Measurements from ENCODE around the gene SMG6. TPM values are rescaled to one million over a fixed set of nuclear protein-coding genes. Genes with fewer than 3 reads are reported as not detected.

SMG6 gene
- total RNA-seq, 1 experiment from 2014 or later: 36.1 TPM

GRCh38 chr17:2336852-2337543, 33.4 kb upstream of the SMG6 start, which contains the start of gene SGSM2:
SGSM2 (plus strand) TSS chr17:2337501; CDS start chr17:2337689, 188 bp downstream.
- ChIA-PET CTCF (no interaction called here), POLR2A (ENCODE audit: low non-redundant PET) (interaction anchor here (1.0 kb wide), 1 partner anchor 11 kb away, joined by 3 read pairs; no protein-coding TSS in a partner anchor)
- no peaks in the 10 kb centered on the region for H3K9me3 ChIP-seq (ENCODE audit: low read depth, low read length, poor library complexity, severe bottlenecking)
- no TSS peak for BruUV-seq (replicated peaks)
- H3K4me3 ChIP-seq (ENCODE audit: low read depth, low read length, poor library complexity, severe bottlenecking): peak within 1 kb of the TSS; percentile 92
- DNase-seq (ENCODE audit: low spot score): peak; percentile 86
- no peaks in the 10 kb centered on the region for H3K27me3 ChIP-seq (replicated peaks; ENCODE audit: insufficient read depth, low read depth, low read length, poor library complexity)
- TF ChIP-seq EZH2 (IDR thresholded peaks at IDR 0.05; ENCODE audit: borderline replicate concordance, low read depth, low read length, poor library complexity, severe bottlenecking) (no peak), CTCF (conservative IDR thresholded peaks at IDR 0.05; ENCODE audit: low read depth, low read length) (no peak)
- peaks cover 34% of the 10 kb centered on the region for H3K36me3 ChIP-seq (ENCODE audit: insufficient read depth, low read length, poor library complexity, severe bottlenecking)
- H3K27ac ChIP-seq (ENCODE audit: low read depth, low read length, poor library complexity, severe bottlenecking): peak within 1 kb of the TSS; percentile 79
- H3K4me1 ChIP-seq (ENCODE audit: insufficient read depth, low read length, poor library complexity, severe bottlenecking): peaks cover 21% of the 10 kb centered on the region
- intact Hi-C loops (cut with micrococcal nuclease; ENCODE audit: unreplicated experiment): no loop called here

GRCh38 chr17:2336215-2336851, 32.7 kb upstream of the SMG6 start, which contains the start of gene TSR1:
TSR1 (minus strand) TSS chr17:2336457; CDS start chr17:2336427, 30 bp downstream.
- BruUV-seq (replicated peaks): no TSS peak
- Histone ChIP-seq H3K4me1 (ENCODE audit: insufficient read depth, low read length, poor library complexity, severe bottlenecking) (peaks cover 21% of the 10 kb centered on the region), H3K9me3 (ENCODE audit: low read depth, low read length, poor library complexity, severe bottlenecking) (no peaks in the 10 kb centered on the region), H3K36me3 (ENCODE audit: insufficient read depth, low read length, poor library complexity, severe bottlenecking) (peaks cover 41% of the 10 kb centered on the region), H3K27me3 (replicated peaks; ENCODE audit: insufficient read depth, low read depth, low read length, poor library complexity) (no peaks in the 10 kb centered on the region), H3K4me3 (ENCODE audit: low read depth, low read length, poor library complexity, severe bottlenecking) (peak within 1 kb of the TSS; percentile 92), H3K27ac (ENCODE audit: low read depth, low read length, poor library complexity, severe bottlenecking) (peak within 1 kb of the TSS; percentile 79)
- POLR2A ChIA-PET (ENCODE audit: low non-redundant PET): interaction anchor here (1.0 kb wide), 1 partner anchor 11 kb away, joined by 3 read pairs; no protein-coding TSS in a partner anchor
- DNase-seq (ENCODE audit: low spot score): peak; percentile 97
- no peak for TF ChIP-seq EZH2 (IDR thresholded peaks at IDR 0.05; ENCODE audit: borderline replicate concordance, low read depth, low read length, poor library complexity, severe bottlenecking)
- TF ChIP-seq CTCF (conservative IDR thresholded peaks at IDR 0.05; ENCODE audit: low read depth, low read length): peak; percentile 36
- intact Hi-C loops (cut with micrococcal nuclease; ENCODE audit: unreplicated experiment): no loop called here
- CTCF ChIA-PET: interaction anchor here (0.6 to 0.8 kb wide), 2 partner anchors 16 to 642 kb away, joined by 3 to 5 read pairs; no protein-coding TSS in a partner anchor

- no peaks in the 10 kb centered on the region for H3K9me3 ChIP-seq (ENCODE audit: low read depth, low read length, poor library complexity, severe bottlenecking)
- POLR2A ChIA-PET (ENCODE audit: low non-redundant PET): interaction anchor here (1.0 kb wide), 1 partner anchor 12 kb away, joined by 3 read pairs; no protein-coding TSS in a partner anchor
- H3K36me3 ChIP-seq (ENCODE audit: insufficient read depth, low read length, poor library complexity, severe bottlenecking): peaks cover 46% of the 10 kb centered on the region
- peak overlapping the region; percentile 79 for H3K27ac ChIP-seq (ENCODE audit: low read depth, low read length, poor library complexity, severe bottlenecking)
- peak overlapping the region; percentile 92 for H3K4me3 ChIP-seq (ENCODE audit: low read depth, low read length, poor library complexity, severe bottlenecking)
- TSS peak; percentile 46 for BruUV-seq (replicated peaks)
- no peak for DNase-seq (ENCODE audit: low spot score)
- H3K27me3 ChIP-seq (replicated peaks; ENCODE audit: insufficient read depth, low read depth, low read length, poor library complexity): no peaks in the 10 kb centered on the region
- CTCF ChIA-PET: interaction anchor here (0.6 to 0.8 kb wide), 2 partner anchors 17 to 641 kb away, joined by 3 to 5 read pairs; no protein-coding TSS in a partner anchor
- TF ChIP-seq EZH2 (IDR thresholded peaks at IDR 0.05; ENCODE audit: borderline replicate concordance, low read depth, low read length, poor library complexity, severe bottlenecking) (no peak), CTCF (conservative IDR thresholded peaks at IDR 0.05; ENCODE audit: low read depth, low read length) (no peak)
- peaks cover 21% of the 10 kb centered on the region for H3K4me1 ChIP-seq (ENCODE audit: insufficient read depth, low read length, poor library complexity, severe bottlenecking)
- intact Hi-C loops (cut with micrococcal nuclease; ENCODE audit: unreplicated experiment): no loop called here
These were observed 32.2 kb upstream of the SMG6 start for GRCh38 chr17:2335726-2336214.
